NCI-H2107 treated with DMSO at 0.1 percent for 48 hours (cell line): Measurements from ENCODE around the gene RPAP2.
"Not testable (repeated sequence)": the region's sequence is repeated elsewhere in the genome, so short reads cannot be mapped to it uniquely, and the experiment has no call there.

Experiments used
- DNase-seq: peaks from one replicate; lab custom pipeline; 2025; ENCODE audit not compliant: unreplicated experiment; lab: John Stamatoyannopoulos, UW

The RPAP2 gene

GRCh38 chr1:92323473-92324453, 24.9 kb downstream of the RPAP2 start:
- DNase-seq: no peak

- DNase-seq: no peak
Observed at GRCh38 chr1:92324784-92325183, 25.9 kb downstream of the RPAP2 start.

GRCh38 chr1:92326681-92327080, 27.8 kb downstream of the RPAP2 start:
- DNase-seq: no peak

- no peak for DNase-seq
Observed at GRCh38 chr1:92327794-92328193, 28.9 kb downstream of the RPAP2 start.

- no peak for DNase-seq
Observed at GRCh38 chr1:92329347-92330129, 30.7 kb downstream of the RPAP2 start.

GRCh38 chr1:92333668-92334067, 34.8 kb downstream of the RPAP2 start:
- DNase-seq: no peak

- DNase-seq: no peak
Observed at GRCh38 chr1:92340154-92340553, 41.3 kb downstream of the RPAP2 start.

GRCh38 chr1:92342401-92342800, 43.5 kb downstream of the RPAP2 start:
- no peak for DNase-seq

- DNase-seq: no peak
Observed at GRCh38 chr1:92343061-92343460, 44.2 kb downstream of the RPAP2 start.

- no peak for DNase-seq
Observed at GRCh38 chr1:92346866-92347640, 48.2 kb downstream of the RPAP2 start.

- no peak for DNase-seq
Observed at GRCh38 chr1:92352856-92353255, 54.0 kb downstream of the RPAP2 start.

- DNase-seq: no peak
Observed at GRCh38 chr1:92354259-92354658, 55.4 kb downstream of the RPAP2 start.

GRCh38 chr1:92356956-92357355, 58.1 kb downstream of the RPAP2 start:
- DNase-seq: no peak

- DNase-seq: not testable (repeated sequence)
Observed at GRCh38 chr1:92359382-92359781, 60.5 kb downstream of the RPAP2 start.

GRCh38 chr1:92359986-92360385, 61.1 kb downstream of the RPAP2 start:
- no peak for DNase-seq

GRCh38 chr1:92362970-92363369, 64.1 kb downstream of the RPAP2 start:
- no peak for DNase-seq

- DNase-seq: no peak
Observed at GRCh38 chr1:92363401-92363800, 64.5 kb downstream of the RPAP2 start.

- DNase-seq: no peak
Observed at GRCh38 chr1:92365378-92366039, 66.7 kb downstream of the RPAP2 start.

- no peak for DNase-seq
Observed at GRCh38 chr1:92366040-92366395, 67.2 kb downstream of the RPAP2 start.

- no peak for DNase-seq
Observed at GRCh38 chr1:92367496-92367895, 68.6 kb downstream of the RPAP2 start.

- no peak for DNase-seq
Observed at GRCh38 chr1:92372164-92372563, 73.3 kb downstream of the RPAP2 start.
